HEK293 (cell line): ENCODE data around the gene MSI2.

Experiments used
- CTCF ChIA-PET: fragments of 350-600 bp; formaldehyde crosslinking; extraction: SDS; loops from one replicate; lab custom pipeline; 2021; ENCODE audit warnings: antibody characterized with exemption; lab: Yijun Ruan, JAX
- POLR2A ChIA-PET: fragments of 300-600 bp; formaldehyde crosslinking; extraction: SDS; loops from one replicate; lab custom pipeline; 2020; ENCODE audit warnings: antibody characterized with exemption, inconsistent platforms; lab: Yijun Ruan, JAX
- H3K27ac ChIP-seq: fragments of 200-500 bp; sonication (Bioruptor generic); 2 replicates; pipeline ENCODE4 v1.5.1; 2014; ENCODE audit warnings: low read depth, low read length, control low read depth, inconsistent platforms; ENCODE audit errors: extremely low read depth
- H3K36me3 ChIP-seq, 2 experiments: fragments of 200-500 bp in 1 of 2; sonication (Bioruptor generic) in 1 of 2; 1 replicate in 1 of 2; 2 replicates in 1 of 2; pipeline ENCODE4 v1.5.1; 2014 to 2017; ENCODE audit warnings: inconsistent platforms in 2 of 2, low read length in 2 of 2; ENCODE audit not compliant: control insufficient read depth in 2 of 2, insufficient read depth in 1 of 2
- H3K4me1 ChIP-seq: fragments of 200-500 bp; sonication (Bioruptor generic); 2 replicates; pipeline ENCODE4 v1.5.1; 2014; ENCODE audit warnings: mild to moderate bottlenecking, low read length, inconsistent platforms; ENCODE audit not compliant: control insufficient read depth, insufficient read depth
- H3K4me3 ChIP-seq: 2 replicates; pipeline ENCODE4 v1.5.1; 2011; ENCODE audit warnings: low read depth, mild to moderate bottlenecking, control low read depth, low read length, moderate library complexity
- H3K9me3 ChIP-seq: fragments of 200-500 bp; sonication (Bioruptor generic); 2 replicates; pipeline ENCODE4 v1.5.1; 2014; ENCODE audit warnings: low read depth, low read length, inconsistent platforms; ENCODE audit not compliant: control insufficient read depth, insufficient read depth
- GLI4 ChIP-seq: fragments of 450-650 bp; formaldehyde crosslinking; IDR thresholded peaks from 2 replicates; pipeline ENCODE4 v1.5.1; 2016; ENCODE audit warnings: missing biosample characterization, missing genetic modification characterization
- MYNN ChIP-seq: fragments of 450-650 bp; formaldehyde crosslinking; IDR thresholded peaks from 2 replicates; pipeline ENCODE4 v1.5.1; 2016; ENCODE audit warnings: missing biosample characterization, missing genetic modification characterization, borderline replicate concordance
- REPIN1 ChIP-seq: fragments of 450-650 bp; formaldehyde crosslinking; IDR thresholded peaks from 2 replicates; pipeline ENCODE4 v1.5.1; 2017; ENCODE audit warnings: missing biosample characterization, missing genetic modification characterization, low read depth
- YY1 ChIP-seq: fragments of 450-650 bp; formaldehyde crosslinking; IDR thresholded peaks from 2 replicates; pipeline ENCODE4 v1.5.1; 2018; ENCODE audit warnings: missing biosample characterization, missing genetic modification characterization
- ZBTB20 ChIP-seq: fragments of 450-650 bp; formaldehyde crosslinking; IDR thresholded peaks from 2 replicates; pipeline ENCODE4 v1.5.1; 2016; ENCODE audit warnings: missing biosample characterization, missing genetic modification characterization
- ZNF157 ChIP-seq: fragments of 450-650 bp; formaldehyde crosslinking; IDR thresholded peaks from 2 replicates; pipeline ENCODE4 v1.5.1; 2016; ENCODE audit warnings: missing biosample characterization, missing genetic modification characterization
- ZNF175 ChIP-seq: fragments of 450-650 bp; formaldehyde crosslinking; IDR thresholded peaks from 2 replicates; pipeline ENCODE4 v1.5.1; 2016; ENCODE audit warnings: missing biosample characterization, missing genetic modification characterization
- ZNF184 ChIP-seq: fragments of 450-650 bp; IDR thresholded peaks from 2 replicates; pipeline ENCODE4 v1.5.1; 2018; ENCODE audit warnings: missing biosample characterization, mild to moderate bottlenecking, missing genetic modification characterization
- ZNF223 ChIP-seq: fragments of 450-650 bp; formaldehyde crosslinking; IDR thresholded peaks from 2 replicates; pipeline ENCODE4 v1.5.1; 2016; ENCODE audit warnings: missing biosample characterization, missing genetic modification characterization
- ZNF248 ChIP-seq: fragments of 450-650 bp; formaldehyde crosslinking; IDR thresholded peaks from 2 replicates; pipeline ENCODE4 v1.5.1; 2017; ENCODE audit warnings: missing biosample characterization, missing genetic modification characterization
- ZNF274 ChIP-seq, 2 experiments: fragments of 200-500 bp in 1 of 2; fragments of 450-650 bp in 1 of 2; sonication (Bioruptor generic) in 1 of 2; formaldehyde crosslinking in 1 of 2; IDR thresholded peaks; 2 replicates each; pipeline versions ENCODE4 v1.5.1 to v1.6.1; 2014 to 2016; ENCODE audit warnings: borderline replicate concordance in 1 of 2, inconsistent platforms in 1 of 2, low read length in 1 of 2, missing biosample characterization in 1 of 2, missing genetic modification characterization in 1 of 2
- ZNF501 ChIP-seq: fragments of 450-650 bp; formaldehyde crosslinking; IDR thresholded peaks from 2 replicates; pipeline ENCODE4 v1.5.1; 2016; ENCODE audit warnings: missing biosample characterization, missing genetic modification characterization
- ZNF558 ChIP-seq: fragments of 450-650 bp; formaldehyde crosslinking; IDR thresholded peaks from 2 replicates; pipeline ENCODE4 v1.5.1; 2016; ENCODE audit warnings: missing biosample characterization, missing genetic modification characterization
- ZNF626 ChIP-seq: fragments of 450-650 bp; sonication (Bioruptor Pico); formaldehyde crosslinking; IDR thresholded peaks from 2 replicates; pipeline ENCODE4 v1.5.1; 2018; ENCODE audit warnings: missing biosample characterization, missing genetic modification characterization, inconsistent platforms
- ZNF654 ChIP-seq: fragments of 450-650 bp; formaldehyde crosslinking; IDR thresholded peaks from 2 replicates; pipeline ENCODE4 v1.5.1; 2016; ENCODE audit warnings: low read depth, missing biosample characterization, missing genetic modification characterization
- ZNF707 ChIP-seq: fragments of 450-650 bp; formaldehyde crosslinking; IDR thresholded peaks from 2 replicates; pipeline ENCODE4 v1.5.1; 2016; ENCODE audit warnings: missing biosample characterization, missing genetic modification characterization
- ZNF776 ChIP-seq: fragments of 450-650 bp; formaldehyde crosslinking; IDR thresholded peaks from 2 replicates; pipeline ENCODE4 v1.5.0; 2017; ENCODE audit warnings: missing biosample characterization, missing genetic modification characterization, borderline replicate concordance
- ZNF791 ChIP-seq: fragments of 450-650 bp; formaldehyde crosslinking; IDR thresholded peaks from 2 replicates; pipeline ENCODE4 v1.5.1; 2016; ENCODE audit warnings: missing biosample characterization, missing genetic modification characterization
- ZNF792 ChIP-seq: fragments of 450-650 bp; formaldehyde crosslinking; IDR thresholded peaks from 2 replicates; pipeline ENCODE4 v1.5.1; 2016; ENCODE audit warnings: missing biosample characterization, missing genetic modification characterization
- ZNF830 ChIP-seq: fragments of 450-650 bp; IDR thresholded peaks from 2 replicates; pipeline ENCODE4 v1.5.0; 2018; ENCODE audit warnings: missing biosample characterization, missing genetic modification characterization, low read depth, mild to moderate bottlenecking, moderate library complexity
- TF ChIP-seq, protein P1 (sequence below): fragments of 450-650 bp; formaldehyde crosslinking; IDR thresholded peaks from 2 replicates; pipeline ENCODE4 v1.5.1; 2016; ENCODE audit warnings: missing biosample characterization, missing genetic modification characterization
- TF ChIP-seq, protein P2 (sequence below): fragments of 450-650 bp; formaldehyde crosslinking; IDR thresholded peaks from 2 replicates; pipeline ENCODE4 v1.5.1; 2016; ENCODE audit warnings: missing biosample characterization, missing genetic modification characterization
- TF ChIP-seq, protein P3 (sequence below): fragments of 450-650 bp; formaldehyde crosslinking; IDR thresholded peaks from 2 replicates; pipeline ENCODE4 v1.5.1; 2016; ENCODE audit warnings: missing biosample characterization, missing genetic modification characterization
- TF ChIP-seq, protein P4 (sequence below): fragments of 450-650 bp; formaldehyde crosslinking; IDR thresholded peaks from 2 replicates; pipeline ENCODE4 v1.5.1; 2016; ENCODE audit warnings: missing biosample characterization, missing genetic modification characterization

MSI2 gene

DNA sequence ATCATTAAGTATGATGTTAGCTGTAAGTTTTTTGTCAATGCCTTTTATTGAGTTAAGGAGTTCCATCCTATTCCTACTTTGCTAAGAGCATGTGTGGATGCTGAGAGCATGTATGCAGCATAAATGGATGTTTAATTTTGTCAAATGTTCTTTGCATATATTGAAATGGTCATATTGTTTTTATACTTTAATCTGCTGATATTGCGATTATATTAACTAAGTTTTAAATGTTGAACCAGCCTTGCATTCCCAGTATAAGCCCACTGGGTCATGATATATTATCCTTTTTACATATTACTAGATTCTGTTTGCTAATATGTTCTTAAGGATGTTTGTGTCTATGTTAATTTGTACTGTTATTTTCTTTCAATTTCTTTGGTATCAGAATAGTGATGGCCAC lies 435.6 kb downstream of the MSI2 start:
- H3K4me3 ChIP-seq, result no peak overlapping the region
- POLR2A ChIA-PET, result no interaction called here
- 0 out of 2 replicates have a peak, but pooled peaks cover 2% of the 10 kb centered on the region for H3K9me3 ChIP-seq
- TF ChIP-seq ZNF776 (tag by site-specific recombination), result no peak
- TF ChIP-seq ZNF223 (tag by site-specific recombination), result no peak
- no peak for TF ChIP-seq ZNF830 (tag by site-specific recombination)
- TF ChIP-seq ZNF707 (tag by site-specific recombination), result no peak
- TF ChIP-seq REPIN1 (tag by site-specific recombination), result no peak
- TF ChIP-seq, protein P1, sequence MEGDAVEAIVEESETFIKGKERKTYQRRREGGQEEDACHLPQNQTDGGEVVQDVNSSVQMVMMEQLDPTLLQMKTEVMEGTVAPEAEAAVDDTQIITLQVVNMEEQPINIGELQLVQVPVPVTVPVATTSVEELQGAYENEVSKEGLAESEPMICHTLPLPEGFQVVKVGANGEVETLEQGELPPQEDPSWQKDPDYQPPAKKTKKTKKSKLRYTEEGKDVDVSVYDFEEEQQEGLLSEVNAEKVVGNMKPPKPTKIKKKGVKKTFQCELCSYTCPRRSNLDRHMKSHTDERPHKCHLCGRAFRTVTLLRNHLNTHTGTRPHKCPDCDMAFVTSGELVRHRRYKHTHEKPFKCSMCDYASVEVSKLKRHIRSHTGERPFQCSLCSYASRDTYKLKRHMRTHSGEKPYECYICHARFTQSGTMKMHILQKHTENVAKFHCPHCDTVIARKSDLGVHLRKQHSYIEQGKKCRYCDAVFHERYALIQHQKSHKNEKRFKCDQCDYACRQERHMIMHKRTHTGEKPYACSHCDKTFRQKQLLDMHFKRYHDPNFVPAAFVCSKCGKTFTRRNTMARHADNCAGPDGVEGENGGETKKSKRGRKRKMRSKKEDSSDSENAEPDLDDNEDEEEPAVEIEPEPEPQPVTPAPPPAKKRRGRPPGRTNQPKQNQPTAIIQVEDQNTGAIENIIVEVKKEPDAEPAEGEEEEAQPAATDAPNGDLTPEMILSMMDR, result no peak
- no peak for TF ChIP-seq ZNF274 (IDR thresholded peaks at IDR 0.05; ENCODE audit: low read length)
- TF ChIP-seq ZNF274 (tag by site-specific recombination; IDR thresholded peaks at IDR 0.05; ENCODE audit: borderline replicate concordance), result no peak
- TF ChIP-seq, protein P2, sequence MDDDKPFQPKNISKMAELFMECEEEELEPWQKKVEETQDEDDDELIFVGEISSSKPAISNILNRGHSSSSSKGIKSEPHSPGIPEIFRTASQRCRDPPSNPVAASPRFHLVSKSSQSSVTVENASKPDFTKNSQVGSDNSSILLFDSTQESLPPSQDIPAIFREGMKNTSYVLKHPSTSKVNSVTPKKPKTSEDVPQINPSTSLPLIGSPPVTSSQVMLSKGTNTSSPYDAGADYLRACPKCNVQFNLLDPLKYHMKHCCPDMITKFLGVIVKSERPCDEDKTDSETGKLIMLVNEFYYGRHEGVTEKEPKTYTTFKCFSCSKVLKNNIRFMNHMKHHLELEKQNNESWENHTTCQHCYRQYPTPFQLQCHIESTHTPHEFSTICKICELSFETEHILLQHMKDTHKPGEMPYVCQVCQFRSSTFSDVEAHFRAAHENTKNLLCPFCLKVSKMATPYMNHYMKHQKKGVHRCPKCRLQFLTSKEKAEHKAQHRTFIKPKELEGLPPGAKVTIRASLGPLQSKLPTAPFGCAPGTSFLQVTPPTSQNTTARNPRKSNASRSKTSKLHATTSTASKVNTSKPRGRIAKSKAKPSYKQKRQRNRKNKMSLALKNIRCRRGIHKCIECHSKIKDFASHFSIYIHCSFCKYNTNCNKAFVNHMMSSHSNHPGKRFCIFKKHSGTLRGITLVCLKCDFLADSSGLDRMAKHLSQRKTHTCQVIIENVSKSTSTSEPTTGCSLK (tag by site-specific recombination), result no peak
- no peak for TF ChIP-seq MYNN
- TF ChIP-seq ZNF626, result no peak
- TF ChIP-seq ZBTB20 (tag by site-specific recombination), result no peak
- TF ChIP-seq GLI4 (tag by site-specific recombination), result no peak
- TF ChIP-seq ZNF175 (tag by site-specific recombination), result no peak
- no peak for TF ChIP-seq YY1 (tag by site-specific recombination)
- H3K36me3 ChIP-seq, result no peaks in the 10 kb centered on the region
- no peaks in the 10 kb centered on the region for H3K4me1 ChIP-seq
- no peak overlapping the region for H3K27ac ChIP-seq
- CTCF ChIA-PET, result interaction anchor here (2.0 kb wide), 1 partner anchor 20 kb away, joined by 11 read pairs; no protein-coding TSS in a partner anchor

DNA sequence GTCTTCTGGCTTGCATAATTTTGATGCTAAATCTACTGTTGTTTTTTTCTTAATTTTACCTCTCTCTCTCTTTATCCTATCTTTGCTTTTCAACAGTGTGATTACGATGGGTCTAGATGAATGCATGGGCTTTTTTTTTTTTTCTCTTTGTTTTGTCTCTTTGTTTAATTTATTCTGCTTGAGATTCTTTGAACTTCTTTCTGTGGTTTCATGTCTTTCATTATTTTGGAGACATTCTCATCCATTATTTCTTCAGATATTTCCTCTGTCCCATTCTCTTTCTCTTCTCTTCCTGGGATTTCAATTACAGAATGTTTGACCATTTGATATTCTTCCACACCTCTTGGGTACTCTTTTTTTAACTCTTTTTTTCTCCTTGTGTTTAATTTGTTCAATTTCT lies 436.4 kb downstream of the MSI2 start:
- H3K27ac ChIP-seq, result no peak overlapping the region
- no peaks in the 10 kb centered on the region for H3K4me1 ChIP-seq
- 0 out of 2 replicates have a peak, but pooled peaks cover 2% of the 10 kb centered on the region for H3K9me3 ChIP-seq
- no peak overlapping the region for H3K4me3 ChIP-seq
- TF ChIP-seq ZNF558 (peak; percentile 94; the same call in 1 of the 2 replicates), ZNF791 (tag by site-specific recombination) (no peak)
- no peaks in the 10 kb centered on the region for H3K36me3 ChIP-seq
- POLR2A ChIA-PET, result no interaction called here
- CTCF ChIA-PET, result interaction anchor here (3.1 kb wide), 1 partner anchor 21 kb away, joined by 16 read pairs; no protein-coding TSS in a partner anchor

DNA sequence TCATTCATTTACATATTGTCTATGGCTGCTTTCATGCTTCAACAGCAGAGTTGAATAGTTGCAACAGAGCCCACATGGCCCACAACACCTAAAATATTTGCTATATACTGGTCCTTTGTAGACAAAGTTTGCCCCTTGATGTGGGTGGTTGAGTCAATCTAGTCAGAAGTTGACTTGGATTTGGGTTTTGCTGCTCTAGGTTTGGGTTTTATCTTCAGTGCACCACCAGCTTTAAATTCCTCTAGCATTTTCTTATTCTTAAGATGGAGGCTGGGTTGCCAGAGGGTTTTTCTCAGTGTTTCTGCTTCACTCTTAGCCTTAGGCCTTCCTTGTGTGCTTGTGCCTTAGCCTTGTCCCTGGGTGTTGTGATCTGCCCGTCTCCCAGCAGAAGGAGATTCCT lies 437.7 kb downstream of the MSI2 start:
- ChIA-PET POLR2A (no interaction called here), CTCF (interaction anchor here (0.5 to 3.1 kb wide), 7 partner anchors 9 to 451 kb away, joined by 3 to 16 read pairs (median 4); no protein-coding TSS in a partner anchor)
- H3K4me1 ChIP-seq, result no peaks in the 10 kb centered on the region
- no peak overlapping the region for H3K4me3 ChIP-seq
- no peak overlapping the region for H3K27ac ChIP-seq
- H3K9me3 ChIP-seq, result 0 out of 2 replicates have a peak, but pooled peaks cover 2% of the 10 kb centered on the region
- H3K36me3 ChIP-seq, result no peaks in the 10 kb centered on the region
- TF ChIP-seq, protein P3, sequence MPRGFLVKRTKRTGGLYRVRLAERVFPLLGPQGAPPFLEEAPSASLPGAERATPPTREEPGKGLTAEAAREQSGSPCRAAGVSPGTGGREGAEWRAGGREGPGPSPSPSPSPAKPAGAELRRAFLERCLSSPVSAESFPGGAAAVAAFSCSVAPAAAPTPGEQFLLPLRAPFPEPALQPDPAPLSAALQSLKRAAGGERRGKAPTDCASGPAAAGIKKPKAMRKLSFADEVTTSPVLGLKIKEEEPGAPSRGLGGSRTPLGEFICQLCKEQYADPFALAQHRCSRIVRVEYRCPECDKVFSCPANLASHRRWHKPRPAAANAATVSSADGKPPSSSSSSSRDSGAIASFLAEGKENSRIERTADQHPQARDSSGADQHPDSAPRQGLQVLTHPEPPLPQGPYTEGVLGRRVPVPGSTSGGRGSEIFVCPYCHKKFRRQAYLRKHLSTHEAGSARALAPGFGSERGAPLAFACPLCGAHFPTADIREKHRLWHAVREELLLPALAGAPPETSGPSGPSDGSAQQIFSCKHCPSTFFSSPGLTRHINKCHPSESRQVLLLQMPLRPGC, result no peak
- TF ChIP-seq ZNF654 (tag by site-specific recombination) (no peak), ZNF157 (tag by site-specific recombination) (no peak), ZNF501 (tag by site-specific recombination) (no peak), ZNF248 (tag by site-specific recombination) (no peak), ZNF184 (tag by site-specific recombination) (no peak), ZNF792 (tag by site-specific recombination) (no peak)
- TF ChIP-seq, protein P4, sequence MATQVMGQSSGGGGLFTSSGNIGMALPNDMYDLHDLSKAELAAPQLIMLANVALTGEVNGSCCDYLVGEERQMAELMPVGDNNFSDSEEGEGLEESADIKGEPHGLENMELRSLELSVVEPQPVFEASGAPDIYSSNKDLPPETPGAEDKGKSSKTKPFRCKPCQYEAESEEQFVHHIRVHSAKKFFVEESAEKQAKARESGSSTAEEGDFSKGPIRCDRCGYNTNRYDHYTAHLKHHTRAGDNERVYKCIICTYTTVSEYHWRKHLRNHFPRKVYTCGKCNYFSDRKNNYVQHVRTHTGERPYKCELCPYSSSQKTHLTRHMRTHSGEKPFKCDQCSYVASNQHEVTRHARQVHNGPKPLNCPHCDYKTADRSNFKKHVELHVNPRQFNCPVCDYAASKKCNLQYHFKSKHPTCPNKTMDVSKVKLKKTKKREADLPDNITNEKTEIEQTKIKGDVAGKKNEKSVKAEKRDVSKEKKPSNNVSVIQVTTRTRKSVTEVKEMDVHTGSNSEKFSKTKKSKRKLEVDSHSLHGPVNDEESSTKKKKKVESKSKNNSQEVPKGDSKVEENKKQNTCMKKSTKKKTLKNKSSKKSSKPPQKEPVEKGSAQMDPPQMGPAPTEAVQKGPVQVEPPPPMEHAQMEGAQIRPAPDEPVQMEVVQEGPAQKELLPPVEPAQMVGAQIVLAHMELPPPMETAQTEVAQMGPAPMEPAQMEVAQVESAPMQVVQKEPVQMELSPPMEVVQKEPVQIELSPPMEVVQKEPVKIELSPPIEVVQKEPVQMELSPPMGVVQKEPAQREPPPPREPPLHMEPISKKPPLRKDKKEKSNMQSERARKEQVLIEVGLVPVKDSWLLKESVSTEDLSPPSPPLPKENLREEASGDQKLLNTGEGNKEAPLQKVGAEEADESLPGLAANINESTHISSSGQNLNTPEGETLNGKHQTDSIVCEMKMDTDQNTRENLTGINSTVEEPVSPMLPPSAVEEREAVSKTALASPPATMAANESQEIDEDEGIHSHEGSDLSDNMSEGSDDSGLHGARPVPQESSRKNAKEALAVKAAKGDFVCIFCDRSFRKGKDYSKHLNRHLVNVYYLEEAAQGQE (tag by site-specific recombination), result no peak
